Calu3 (cell line): ENCODE data around the gene MMP23B. TPM values are rescaled to one million over a fixed set of nuclear protein-coding genes. Genes with fewer than 3 reads are reported as not detected.

ENCODE experiments used
- BruUV-seq: library from RNA; stranded (reverse); fragments of 400-500 nt; replicated peaks from 2 replicates; lab custom pipeline; 2021; lab: Mats Ljungman, UMichigan
- CTCF ChIA-PET: fragments of 300-600 bp; sonication (Branson Sonifier 250); formaldehyde crosslinking; loops from one replicate; lab custom pipeline; 2022; ENCODE audit warnings: antibody characterized with exemption; lab: Charles Lee
- DNase-seq: peaks from one replicate; pipeline ENCODE4 v3.0.0; 2022
- H3K27ac Mint-ChIP-seq: one replicate; pipeline ENCODE4 v1.8.0; 2022; ENCODE audit warnings: mixed read lengths; ENCODE audit not compliant: unreplicated experiment
- H3K27me3 Mint-ChIP-seq: one replicate; pipeline ENCODE4 v1.8.0; 2022; ENCODE audit warnings: mixed read lengths; ENCODE audit not compliant: unreplicated experiment
- H3K36me3 Mint-ChIP-seq: one replicate; pipeline ENCODE4 v1.8.0; 2022; ENCODE audit warnings: mild to moderate bottlenecking, moderate library complexity, mixed read lengths; ENCODE audit not compliant: insufficient read depth, unreplicated experiment
- H3K4me1 Mint-ChIP-seq: one replicate; pipeline ENCODE4 v1.8.0; 2022; ENCODE audit warnings: mild to moderate bottlenecking, low read depth, mixed read lengths; ENCODE audit not compliant: unreplicated experiment
- H3K4me3 Mint-ChIP-seq: one replicate; pipeline ENCODE4 v1.8.0; 2022; ENCODE audit warnings: mild to moderate bottlenecking, low read depth, moderate library complexity, mixed read lengths; ENCODE audit not compliant: unreplicated experiment
- H3K9me3 Mint-ChIP-seq: one replicate; pipeline ENCODE4 v1.8.0; 2022; ENCODE audit warnings: low read depth, mixed read lengths; ENCODE audit not compliant: unreplicated experiment
- CTCF ChIP-seq: fragments of 200-600 bp; IDR thresholded peaks from one replicate; pipeline ENCODE4 v1.8.0; 2022; ENCODE audit warnings: antibody characterized with exemption; ENCODE audit not compliant: unreplicated experiment
- intact Hi-C: fragments of 100-400 bp; cut with micrococcal nuclease; formaldehyde crosslinking; loops from one replicate; pipeline ENCODE4 v1.10.0; 2022; ENCODE audit not compliant: unreplicated experiment
- total RNA-seq: library from RNA; stranded (reverse); gene quantifications from 2 replicates; pipeline ENCODE4 v1.2.3, GENCODE V29; 2022

MMP23B gene
- total RNA-seq, 1 experiment from 2014 or later = 1.9 TPM

- Mint-ChIP-seq H3K36me3 (peaks cover 9% of the 10 kb centered on the region), H3K9me3 (no peaks in the 10 kb centered on the region), H3K27ac (no peak overlapping the region), H3K4me3 (no peak overlapping the region), H3K4me1 (no peaks in the 10 kb centered on the region), H3K27me3 (no peaks in the 10 kb centered on the region)
- intact Hi-C loops = no loop called here
- DNase-seq = no peak
- CTCF ChIA-PET = no interaction called here
- no TSS peak for BruUV-seq
- TF ChIP-seq CTCF = no peak
Measured at GRCh38 chr1:1677718-1678580, 46.0 kb downstream of the MMP23B start.

- intact Hi-C loops = no loop called here
- no peak overlapping the region for H3K4me3 Mint-ChIP-seq
- no TSS peak for BruUV-seq
- TF ChIP-seq CTCF = peak; percentile 30
- no peak overlapping the region for H3K27ac Mint-ChIP-seq
- DNase-seq = peak; percentile 12
- CTCF ChIA-PET = no interaction called here
- no peaks in the 10 kb centered on the region for H3K9me3 Mint-ChIP-seq
- no peaks in the 10 kb centered on the region for H3K4me1 Mint-ChIP-seq
- no peaks in the 10 kb centered on the region for H3K27me3 Mint-ChIP-seq
- peaks cover 9% of the 10 kb centered on the region for H3K36me3 Mint-ChIP-seq
Measured at GRCh38 chr1:1678581-1679380, 46.8 kb downstream of the MMP23B start.

GRCh38 chr1:1680031-1680911 lies 48.3 kb downstream of the MMP23B start:
- Mint-ChIP-seq H3K27me3 (no peaks in the 10 kb centered on the region), H3K27ac (no peak overlapping the region), H3K36me3 (peaks cover 17% of the 10 kb centered on the region), H3K4me3 (no peak overlapping the region), H3K9me3 (no peaks in the 10 kb centered on the region), H3K4me1 (no peaks in the 10 kb centered on the region)
- CTCF ChIA-PET = interaction anchor here (0.6 kb wide), 1 partner anchor 638 kb away, joined by 3 read pairs; no protein-coding TSS in a partner anchor
- DNase-seq = no peak
- no TSS peak for BruUV-seq
- TF ChIP-seq CTCF = no peak
- intact Hi-C loops = no loop called here

GRCh38 chr1:1680912-1681273 lies 48.9 kb downstream of the MMP23B start:
- intact Hi-C loops = no loop called here
- no peaks in the 10 kb centered on the region for H3K4me1 Mint-ChIP-seq
- no peaks in the 10 kb centered on the region for H3K27me3 Mint-ChIP-seq
- TF ChIP-seq CTCF = no peak
- H3K4me3 Mint-ChIP-seq = no peak overlapping the region
- CTCF ChIA-PET = interaction anchor here (0.7 kb wide), 1 partner anchor 518 kb away, joined by 3 read pairs; no protein-coding TSS in a partner anchor
- no TSS peak for BruUV-seq
- no peaks in the 10 kb centered on the region for H3K9me3 Mint-ChIP-seq
- peaks cover 17% of the 10 kb centered on the region for H3K36me3 Mint-ChIP-seq
- no peak overlapping the region for H3K27ac Mint-ChIP-seq
- no peak for DNase-seq
